ENCODE data around the gene SORCS1.

- TF ChIP-seq, protein P1, sequence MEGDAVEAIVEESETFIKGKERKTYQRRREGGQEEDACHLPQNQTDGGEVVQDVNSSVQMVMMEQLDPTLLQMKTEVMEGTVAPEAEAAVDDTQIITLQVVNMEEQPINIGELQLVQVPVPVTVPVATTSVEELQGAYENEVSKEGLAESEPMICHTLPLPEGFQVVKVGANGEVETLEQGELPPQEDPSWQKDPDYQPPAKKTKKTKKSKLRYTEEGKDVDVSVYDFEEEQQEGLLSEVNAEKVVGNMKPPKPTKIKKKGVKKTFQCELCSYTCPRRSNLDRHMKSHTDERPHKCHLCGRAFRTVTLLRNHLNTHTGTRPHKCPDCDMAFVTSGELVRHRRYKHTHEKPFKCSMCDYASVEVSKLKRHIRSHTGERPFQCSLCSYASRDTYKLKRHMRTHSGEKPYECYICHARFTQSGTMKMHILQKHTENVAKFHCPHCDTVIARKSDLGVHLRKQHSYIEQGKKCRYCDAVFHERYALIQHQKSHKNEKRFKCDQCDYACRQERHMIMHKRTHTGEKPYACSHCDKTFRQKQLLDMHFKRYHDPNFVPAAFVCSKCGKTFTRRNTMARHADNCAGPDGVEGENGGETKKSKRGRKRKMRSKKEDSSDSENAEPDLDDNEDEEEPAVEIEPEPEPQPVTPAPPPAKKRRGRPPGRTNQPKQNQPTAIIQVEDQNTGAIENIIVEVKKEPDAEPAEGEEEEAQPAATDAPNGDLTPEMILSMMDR (IDR thresholded peaks at IDR 0.05; ENCODE audit: insufficient read depth, low read length, poor library complexity, severe bottlenecking), result no peak
- TF ChIP-seq EZH2phosphoT487 (conservative IDR thresholded peaks at IDR 0.05; ENCODE audit: low read length), result no peak
These were observed 349.0 kb downstream of the SORCS1 start for GRCh38 chr10:106815427-106816043.
